Measurements from ENCODE around the gene CAMKK1. TPM values are rescaled to one million over a fixed set of nuclear protein-coding genes. Genes with fewer than 3 reads are reported as not detected.

CAMKK1 gene
- total RNA-seq, 1 donor from 2014 or later: 4.0 TPM

- ATAC-seq (ENCODE audit: poor library complexity) (no peak), DNase-seq (no peak)
- intact Hi-C loops (cut with DNase I): no loop called here
Measured at GRCh38 chr17:3904501-3904900, 11.6 kb upstream of the CAMKK1 start.

- ATAC-seq (ENCODE audit: poor library complexity) (no peak), DNase-seq (no peak)
- intact Hi-C loops (cut with DNase I): no loop called here
Measured at GRCh38 chr17:3903881-3904290, 11.0 kb upstream of the CAMKK1 start.

GRCh38 chr17:3903051-3903825 is 10.4 kb upstream of the CAMKK1 start:
- intact Hi-C loops (cut with DNase I): no loop called here

GRCh38 chr17:3900646-3901045 is 7.8 kb upstream of the CAMKK1 start:
- DNase-seq: no peak
- ATAC-seq (ENCODE audit: poor library complexity): no peak
- intact Hi-C loops (cut with DNase I): no loop called here

More at GRCh38 chr17:3903051-3903825, 10.4 kb upstream of the CAMKK1 start:
- ATAC-seq (ENCODE audit: poor library complexity) (no peak), DNase-seq (no peak)

GRCh38 chr17:3897731-3898130 is 4.9 kb upstream of the CAMKK1 start:
- intact Hi-C loops (cut with DNase I): no loop called here
- ATAC-seq (ENCODE audit: poor library complexity) (no peak), DNase-seq (no peak)

GRCh38 chr17:3896968-3897235 is 4.0 kb upstream of the CAMKK1 start:
- intact Hi-C loops (cut with DNase I): no loop called here
- DNase-seq (no peak), ATAC-seq (ENCODE audit: poor library complexity) (no peak)

GRCh38 chr17:3896108-3896967 is 3.5 kb upstream of the CAMKK1 start:
- no peak for DNase-seq
- intact Hi-C loops (cut with DNase I): no loop called here
- ATAC-seq (ENCODE audit: poor library complexity): no peak

- intact Hi-C loops (cut with DNase I): no loop called here
- DNase-seq (no peak), ATAC-seq (ENCODE audit: poor library complexity) (no peak)
Measured at GRCh38 chr17:3895354-3895753, 2.5 kb upstream of the CAMKK1 start.

- ATAC-seq (ENCODE audit: poor library complexity) (peak; percentile 15), DNase-seq (no peak)
- intact Hi-C loops (cut with DNase I): no loop called here
Measured at GRCh38 chr17:3894911-3895343, 2.1 kb upstream of the CAMKK1 start.

GRCh38 chr17:3894188-3894587 is 1.3 kb upstream of the CAMKK1 start:
- ATAC-seq (ENCODE audit: poor library complexity): no peak
- intact Hi-C loops (cut with DNase I): no loop called here
- DNase-seq: no peak

GRCh38 chr17:3893720-3894116 is 865 bp upstream of the CAMKK1 start:
- ATAC-seq (ENCODE audit: poor library complexity) (no peak), DNase-seq (no peak)
- intact Hi-C loops (cut with DNase I): no loop called here

- intact Hi-C loops (cut with DNase I): no loop called here
- ATAC-seq (ENCODE audit: poor library complexity) (peak; percentile 27), DNase-seq (peak; percentile 85)
Measured at GRCh38 chr17:3892095-3892998, 506 bp downstream of the CAMKK1 start.

- DNase-seq (no peak), ATAC-seq (ENCODE audit: poor library complexity) (no peak)
- intact Hi-C loops (cut with DNase I): no loop called here
Measured at GRCh38 chr17:3891626-3892094, 1.2 kb downstream of the CAMKK1 start.

GRCh38 chr17:3890878-3891219 is 2.0 kb downstream of the CAMKK1 start:
- intact Hi-C loops (cut with DNase I): no loop called here
- DNase-seq: no peak
- ATAC-seq (ENCODE audit: poor library complexity): no peak

GRCh38 chr17:3890082-3890877 is 2.6 kb downstream of the CAMKK1 start:
- no peak for ATAC-seq (ENCODE audit: poor library complexity)
- intact Hi-C loops (cut with DNase I): no loop called here
- DNase-seq: peak; percentile 75

- intact Hi-C loops (cut with DNase I): no loop called here
- no peak for DNase-seq
- no peak for ATAC-seq (ENCODE audit: poor library complexity)
Measured at GRCh38 chr17:3889325-3890012, 3.4 kb downstream of the CAMKK1 start.

GRCh38 chr17:3888343-3889171 is 4.3 kb downstream of the CAMKK1 start:
- ATAC-seq (ENCODE audit: poor library complexity) (peak; percentile 36), DNase-seq (peak; percentile 85)
- intact Hi-C loops (cut with DNase I): no loop called here
